HG03565 (cell line): ENCODE data around the gene NADK2.
A peak's percentile ranks its signal among the peaks of the same experiment; 100 is the strongest.

Experiments
- ATAC-seq: cut with Tn5 transposase; IDR thresholded peaks from one replicate; pipeline ENCODE4 v1.9.1; 2021; ENCODE audit warnings: mild to moderate bottlenecking, moderate library complexity; ENCODE audit not compliant: unreplicated experiment

Gene NADK2

DNA sequence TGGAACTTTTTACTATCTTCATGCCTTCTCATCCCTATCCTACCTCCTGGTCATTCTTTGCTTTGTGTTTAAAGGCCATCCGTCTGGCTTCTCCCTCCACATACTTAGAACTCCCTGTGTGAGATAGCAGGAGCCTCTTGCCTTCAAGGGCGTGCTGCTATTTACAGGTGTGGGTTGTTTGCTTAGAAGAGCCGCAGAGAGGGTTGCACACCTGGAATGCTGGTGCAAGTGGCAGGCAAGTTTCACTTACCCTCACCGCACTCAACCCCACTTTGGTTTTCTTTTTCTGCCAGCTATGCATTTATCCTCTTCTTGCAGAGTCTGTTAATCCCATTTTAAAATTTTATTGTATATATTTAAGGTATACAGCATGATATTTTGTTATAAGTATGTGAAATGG lies 77.3 kb downstream of the NADK2 start:
- ATAC-seq: no peak

DNA sequence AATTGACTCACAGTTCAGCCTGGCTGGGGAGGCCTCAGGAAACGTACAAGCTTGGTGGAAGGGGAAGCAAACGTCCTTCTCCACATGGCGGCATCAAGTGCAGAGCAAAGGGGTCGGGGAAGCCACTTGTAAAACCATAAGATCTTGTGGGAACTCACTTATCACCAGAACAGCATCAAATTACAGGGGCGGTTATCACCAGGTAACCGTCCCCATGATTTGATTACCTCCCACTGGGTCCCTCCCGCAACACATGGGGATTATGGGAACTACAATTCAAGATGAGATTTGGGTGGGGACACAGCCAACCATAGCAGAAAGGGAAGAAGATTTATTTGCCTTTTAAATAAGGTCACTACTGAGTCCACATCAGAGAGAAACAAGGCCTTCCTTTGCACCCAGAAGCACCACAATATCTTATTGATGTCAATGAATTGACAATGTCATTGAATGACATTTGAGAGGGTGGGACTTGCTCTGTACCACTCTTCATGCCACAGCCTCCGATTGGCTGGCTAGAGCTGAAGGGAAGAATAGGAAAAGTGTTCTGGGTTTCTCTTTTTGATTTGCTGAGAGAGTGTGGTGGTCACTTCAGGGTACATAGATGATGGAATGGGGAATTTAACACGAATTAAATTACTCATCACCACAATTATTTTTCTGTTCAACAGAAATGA lies 78.8 kb downstream of the NADK2 start:
- ATAC-seq: no peak

DNA sequence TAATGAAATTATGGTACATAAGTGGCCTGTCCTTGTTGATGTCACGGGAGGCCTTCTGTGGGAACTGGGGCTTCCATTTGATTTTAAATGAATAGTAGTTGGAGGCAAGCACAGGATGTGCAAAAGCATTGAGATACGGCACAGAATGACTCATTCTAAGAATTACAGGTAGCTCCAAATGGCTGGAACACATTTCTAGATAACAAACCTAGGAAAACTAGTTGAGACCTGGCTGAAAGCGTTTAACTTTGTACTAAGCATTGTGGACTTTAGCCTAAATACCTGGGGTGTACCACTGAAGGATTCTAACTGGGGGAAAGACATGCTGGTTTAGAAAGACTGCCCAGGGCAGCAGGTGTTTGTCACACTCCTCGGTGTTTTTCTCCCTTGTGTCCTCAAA lies 80.4 kb downstream of the NADK2 start:
- ATAC-seq: no peak

DNA sequence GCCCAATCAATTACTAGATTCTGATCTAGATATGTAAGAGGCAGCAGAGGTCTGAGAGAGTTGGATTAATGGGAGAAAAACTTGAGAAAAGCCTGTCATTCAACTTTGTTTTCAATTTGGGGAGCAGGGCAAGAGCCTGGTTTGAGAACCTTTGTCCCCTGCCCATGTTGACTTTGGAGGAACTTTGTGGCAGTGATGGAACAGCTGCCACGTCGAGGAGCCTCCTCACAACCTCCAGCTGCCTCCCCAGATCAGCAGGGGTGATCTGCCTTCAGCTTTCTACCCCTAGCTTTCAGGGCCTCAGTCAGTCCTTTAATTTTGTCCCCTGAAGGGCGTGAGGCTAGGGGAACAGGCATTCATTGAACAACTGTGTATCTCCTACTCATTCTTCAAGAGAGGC lies 81.1 kb downstream of the NADK2 start:
- no peak for ATAC-seq

DNA sequence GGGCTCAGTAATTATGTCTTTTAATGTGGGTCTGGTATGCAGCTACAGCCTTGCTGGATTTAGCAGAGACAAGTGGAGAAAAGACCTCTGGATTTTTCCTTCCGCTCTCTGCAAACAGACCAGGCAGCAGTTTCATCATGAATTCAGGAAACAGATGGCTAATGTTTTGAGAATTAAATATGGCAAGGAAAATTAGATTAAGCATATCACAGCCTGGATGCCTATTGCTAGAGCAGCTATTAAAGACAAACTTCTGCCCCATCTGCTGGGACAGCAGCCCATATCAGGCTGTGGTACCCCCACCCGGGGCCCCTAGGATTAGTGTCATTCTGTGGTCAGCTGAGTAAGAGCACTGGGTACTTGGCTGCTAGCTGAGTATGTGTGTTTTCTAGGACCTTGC lies 83.6 kb downstream of the NADK2 start:
- ATAC-seq: no peak

DNA sequence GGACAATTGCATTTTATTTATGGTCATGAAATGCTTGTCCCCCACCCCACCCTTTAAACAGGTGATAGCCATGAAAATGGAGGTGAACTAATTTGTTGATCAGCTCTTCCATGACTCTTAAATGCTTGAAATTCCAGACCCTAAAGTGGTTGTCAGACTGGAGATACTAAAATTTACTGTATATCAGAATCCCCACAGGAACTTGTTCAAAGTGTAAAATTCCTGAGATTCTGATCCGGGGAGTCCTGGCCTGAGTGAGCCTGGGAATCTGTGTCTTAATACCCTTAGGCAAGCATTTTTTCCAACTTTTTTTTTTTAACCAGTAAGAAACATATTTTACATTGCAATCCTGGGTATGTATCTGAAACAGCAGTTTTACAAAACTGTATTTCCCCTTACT lies 85.1 kb downstream of the NADK2 start:
- no peak for ATAC-seq

DNA sequence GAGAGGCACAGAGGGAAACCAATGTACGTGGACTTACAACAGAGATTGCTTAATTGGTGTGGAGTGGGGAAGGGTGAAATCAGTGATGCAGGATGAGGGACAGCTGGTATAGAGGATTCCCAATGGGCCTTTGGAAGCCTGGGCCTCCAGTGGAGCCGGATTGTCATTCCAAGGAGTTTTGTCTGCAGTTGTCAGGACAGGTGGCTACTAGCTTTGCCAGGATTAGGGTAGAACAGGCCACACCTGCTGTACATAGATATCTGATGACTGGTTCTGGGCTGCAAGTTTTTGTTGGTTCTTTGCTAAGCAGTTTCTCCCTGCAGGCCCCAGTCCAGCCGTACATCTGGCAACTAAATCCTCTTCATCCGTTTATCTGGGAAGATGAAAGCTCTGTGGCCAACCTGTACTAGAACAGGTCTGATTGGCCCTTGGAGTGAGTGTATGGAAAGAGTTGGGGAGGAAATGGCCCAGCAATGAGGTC lies 85.6 kb downstream of the NADK2 start:
- no peak for ATAC-seq

DNA sequence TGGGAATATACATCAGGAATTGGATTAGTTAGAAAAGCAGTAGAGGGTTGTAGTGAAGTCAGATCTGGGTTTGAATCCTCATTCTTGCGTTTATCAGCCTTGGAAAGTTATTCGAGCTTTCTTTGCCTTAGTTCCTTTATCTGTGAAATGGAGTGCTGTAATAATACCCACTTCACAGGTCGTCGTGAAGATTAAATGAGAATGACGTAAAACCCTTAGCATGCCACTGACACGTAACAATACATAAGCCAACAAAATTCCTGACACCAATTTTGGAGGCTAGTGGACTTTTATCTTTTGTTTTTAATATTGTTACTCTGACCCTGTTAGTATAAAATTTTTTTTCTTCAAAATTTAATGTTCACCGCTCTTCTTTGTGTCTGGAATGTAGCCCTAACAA lies 86.4 kb downstream of the NADK2 start:
- ATAC-seq: no peak

DNA sequence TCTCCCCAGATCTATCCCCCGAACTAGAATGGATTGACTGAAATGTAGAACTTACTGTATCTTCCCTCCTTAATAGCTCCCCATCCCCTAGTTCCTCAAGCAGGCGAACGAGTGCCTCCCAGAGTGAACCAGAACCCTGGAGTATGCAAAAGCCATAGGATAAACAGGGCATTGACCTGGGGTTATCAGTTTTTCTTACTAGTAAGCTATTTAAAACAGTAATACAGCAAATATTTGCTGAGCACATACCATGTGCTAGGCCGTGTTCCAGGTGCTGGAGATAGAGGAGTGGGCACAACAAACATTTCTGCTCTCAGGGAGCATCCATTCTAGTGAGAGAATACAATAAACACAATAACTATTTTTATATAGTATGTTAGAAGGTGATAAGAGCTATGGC lies 88.0 kb downstream of the NADK2 start:
- ATAC-seq: no peak

DNA sequence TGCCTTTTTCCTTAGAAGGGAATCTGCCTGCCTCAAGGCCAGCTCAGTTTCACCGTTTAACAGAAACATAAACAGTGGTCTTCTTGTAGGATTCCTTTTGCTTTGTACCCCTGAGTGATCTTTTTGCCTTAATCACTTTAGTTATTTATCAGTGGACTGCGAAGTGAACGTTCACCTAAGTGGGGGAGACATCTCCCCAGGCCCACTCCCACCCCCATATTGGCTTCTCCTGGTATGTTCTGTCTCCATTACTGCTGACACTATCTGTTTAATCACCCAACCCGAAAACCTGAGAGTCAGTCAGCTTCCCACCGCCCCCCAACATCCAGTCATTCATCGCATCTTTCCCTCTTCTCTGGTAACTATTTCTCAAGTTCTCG lies 88.4 kb downstream of the NADK2 start:
- ATAC-seq: no peak

DNA sequence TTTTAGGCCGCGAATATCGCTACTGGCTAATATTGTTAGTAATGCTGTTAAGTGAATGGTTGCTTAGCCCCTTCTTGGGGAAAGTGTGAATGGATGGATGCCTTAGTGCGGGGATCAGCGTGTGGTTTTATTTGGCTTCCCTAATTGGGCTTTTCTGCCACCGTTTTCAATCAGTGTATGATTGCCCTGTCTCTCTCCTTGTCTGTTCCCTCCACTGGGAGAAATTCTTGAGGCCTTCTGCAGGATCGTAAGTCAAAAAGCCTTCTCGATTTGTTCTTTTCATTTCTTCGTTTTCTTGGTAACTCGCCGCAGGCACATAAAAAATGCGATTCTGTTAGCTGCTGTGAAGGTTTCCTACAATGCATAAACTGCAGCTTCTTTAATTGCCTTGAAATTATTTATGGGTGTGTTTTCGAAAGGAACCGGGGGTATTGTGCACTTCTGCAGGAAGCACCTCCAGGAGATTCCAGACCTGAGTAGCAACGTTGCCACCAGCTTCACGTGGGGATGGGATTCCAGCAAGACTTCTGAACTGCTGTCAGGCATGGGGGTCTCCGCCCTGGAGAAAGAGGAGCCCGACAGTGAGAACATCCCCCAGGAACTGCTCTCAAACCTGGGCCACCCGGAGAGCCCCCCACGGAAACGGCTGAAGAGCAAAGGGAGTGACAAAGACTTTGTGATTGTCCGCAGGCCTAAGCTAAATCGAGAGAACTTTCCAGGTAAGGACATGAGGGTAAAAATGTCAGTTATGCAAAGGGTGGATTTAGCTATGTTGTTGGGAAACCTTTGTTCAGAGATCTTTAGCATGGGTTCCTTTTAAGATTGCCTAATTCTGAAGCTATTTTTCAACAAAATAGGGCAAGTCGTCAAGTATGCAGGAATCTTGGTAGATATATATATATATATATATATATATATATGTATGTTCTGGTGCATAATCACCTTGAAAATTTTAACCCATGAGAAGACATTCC lies 89.1 kb downstream of the NADK2 start:
- ATAC-seq: no peak

DNA sequence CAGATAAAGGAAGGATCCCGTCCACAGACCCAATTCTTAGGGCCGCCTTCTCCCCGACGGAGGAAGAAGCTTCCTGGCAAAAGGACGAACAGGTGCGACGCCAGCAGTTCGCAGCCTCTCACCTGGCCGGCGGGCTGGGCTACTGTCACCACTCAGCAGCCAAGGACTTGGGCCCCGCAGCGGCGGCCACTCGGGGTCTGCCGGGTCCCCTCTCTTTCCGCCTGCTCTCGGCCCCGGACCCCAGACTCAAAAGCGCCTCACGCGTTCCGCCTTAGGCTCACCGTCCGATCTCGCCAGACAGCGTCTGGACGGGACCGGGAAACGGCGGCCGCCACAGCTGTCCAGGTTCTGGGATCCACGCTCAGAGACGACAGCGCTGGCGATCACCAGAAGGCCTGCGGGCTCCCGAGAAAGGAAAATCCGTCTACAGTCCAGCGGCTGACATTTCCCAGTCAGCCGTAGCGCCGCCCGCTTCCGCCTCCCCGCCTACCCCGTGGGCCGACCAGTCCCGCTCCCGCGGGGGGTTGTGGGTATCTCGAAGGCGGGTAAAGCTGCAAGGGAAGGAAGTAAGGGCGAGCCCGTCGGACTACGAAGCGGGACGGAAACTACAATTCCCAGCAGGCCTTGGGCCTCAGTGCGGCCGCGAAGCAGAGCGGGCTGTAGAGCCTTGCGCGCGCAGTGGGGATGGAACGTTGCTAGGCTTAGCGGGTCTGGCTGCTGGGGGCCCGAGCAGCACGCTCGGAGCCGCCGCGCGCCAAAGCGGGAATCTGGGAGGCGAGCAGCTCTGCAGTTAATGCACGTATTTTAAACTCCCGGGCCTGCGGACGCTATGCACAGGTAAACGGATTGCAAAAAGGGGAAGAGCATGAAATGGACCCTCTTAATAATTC lies 90.0 kb downstream of the NADK2 start, which contains the start of the genes LMBRD2 and SKP2:
TSS of gene LMBRD2 (minus strand) at position 454 of the 890 bp plus-strand sequence. CDS start 8,538 bp downstream, outside the sequence.
TSS of gene SKP2 (plus strand) at position 678 of the 890 bp plus-strand sequence. CDS start at position 830, 152 bp downstream.
- peak; percentile 99 for ATAC-seq

DNA sequence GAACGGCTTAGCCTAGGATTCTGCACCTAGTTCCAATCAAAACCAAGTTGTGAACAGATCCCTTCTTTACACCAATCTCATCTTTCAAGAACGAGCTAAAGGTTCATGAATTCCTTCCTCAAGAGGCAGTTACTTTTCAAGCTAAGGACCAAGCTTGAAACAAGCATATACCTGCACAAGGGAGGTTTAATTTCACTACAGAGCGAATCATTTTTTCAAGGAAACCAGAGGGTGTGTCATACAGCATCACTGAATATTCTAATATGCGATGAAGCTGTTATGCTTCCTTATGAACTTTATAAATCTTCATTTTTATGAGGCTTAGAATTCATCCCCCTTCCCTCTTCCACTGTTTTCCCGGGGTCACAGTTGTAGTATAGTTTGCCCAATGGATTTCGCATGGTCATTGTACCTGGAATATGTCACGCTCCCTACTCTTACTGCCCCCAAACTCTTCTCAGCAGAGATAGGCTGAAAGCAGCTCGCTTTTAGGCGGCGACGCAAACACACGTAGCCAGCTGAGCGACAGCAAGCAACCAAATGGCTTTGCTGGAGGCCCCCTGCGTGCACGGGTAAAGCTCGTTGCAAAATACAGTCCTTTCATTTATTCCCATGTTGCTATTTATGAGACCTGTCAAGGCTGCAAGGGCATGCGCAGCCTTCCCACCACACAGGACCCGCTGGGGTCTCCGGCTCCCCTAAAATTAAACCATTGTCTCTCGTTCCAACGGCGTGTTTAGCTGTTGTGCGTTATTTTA lies 90.9 kb downstream of the NADK2 start:
- peak; percentile 25 for ATAC-seq

DNA sequence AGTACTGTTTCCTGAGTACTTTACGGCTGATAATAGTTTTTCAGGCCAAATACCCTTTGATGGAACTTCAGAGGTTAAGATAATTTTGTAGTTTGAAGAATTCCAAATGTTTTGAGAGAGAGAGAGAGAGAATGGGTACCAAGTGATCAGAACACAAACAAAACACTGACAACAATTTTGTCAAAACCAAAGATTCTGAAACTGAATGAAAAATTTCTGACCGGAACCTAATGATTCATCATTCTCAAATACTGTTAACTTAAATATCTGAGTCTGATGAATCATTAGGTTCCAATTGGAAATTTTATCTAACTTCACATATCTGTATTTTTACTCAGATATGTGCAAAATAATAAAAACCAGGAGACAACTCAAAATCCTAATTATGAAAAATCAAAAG lies 94.0 kb downstream of the NADK2 start:
- ATAC-seq: no peak

DNA sequence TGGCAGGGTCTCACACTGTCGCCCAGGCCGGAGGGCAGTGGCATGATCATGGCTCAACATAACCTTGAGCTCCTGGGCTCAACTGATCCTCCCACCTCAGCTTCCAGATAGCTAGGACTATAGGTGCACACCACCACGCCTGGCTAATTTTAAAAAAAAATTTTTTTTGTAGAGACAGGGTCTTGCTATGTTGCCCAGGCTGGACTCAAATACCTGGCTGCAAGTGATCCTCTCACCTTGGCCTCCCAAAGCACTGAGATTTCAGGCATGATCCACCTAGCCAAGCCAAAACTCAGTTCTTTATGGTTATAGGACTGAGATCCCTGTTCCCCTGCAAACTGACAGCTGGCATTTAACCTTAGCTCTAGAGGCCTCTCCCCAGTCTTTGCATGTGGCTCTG lies 95.3 kb downstream of the NADK2 start:
- ATAC-seq: no peak

DNA sequence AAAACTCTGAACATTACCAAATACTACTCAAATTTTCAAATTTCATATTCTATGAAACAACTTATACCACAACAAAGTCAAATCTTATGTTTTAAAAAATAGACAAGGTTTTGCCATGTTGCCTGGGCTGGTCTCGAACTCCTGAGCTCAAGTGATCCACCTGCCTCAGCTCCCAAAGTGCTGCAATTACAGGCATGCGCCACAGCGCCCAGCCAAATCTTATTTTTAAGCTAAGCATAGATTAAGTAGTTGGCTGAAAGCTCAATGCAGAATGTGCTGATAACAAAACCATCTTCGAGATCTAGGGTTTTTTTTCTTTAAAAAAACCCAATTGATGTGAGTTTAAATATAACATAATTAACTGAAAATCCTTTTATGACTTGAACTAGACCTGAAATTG lies 96.4 kb downstream of the NADK2 start:
- ATAC-seq: no peak
